ENCODE measurements around the gene MARK2. TPM values are rescaled to one million over a fixed set of nuclear protein-coding genes. Genes with fewer than 3 reads are reported as not detected.

The MARK2 gene
- total and polyA plus RNA-seq, 7 donors = 14.3 to 49.3 (median 24.6) TPM

GRCh38 chr11:63905179-63905578 is 66.3 kb downstream of the MARK2 start:
- Histone ChIP-seq H3K36me3 (peaks cover 44 to 84% (median 50%) of the 10 kb centered on the region in 4 donors), H3K4me1 (peaks cover 0 to 27% (median 24%) of the 10 kb centered on the region in 4 donors), H3K27me3 (no peaks in the 10 kb centered on the region), H3K9me3 (no peaks in the 10 kb centered on the region), H3K27ac (no peak overlapping the region), H3K4me3 (no peak overlapping the region)
- TF ChIP-seq CTCF (IDR thresholded peaks at IDR 0.05) = no peak
- no peak for TF ChIP-seq POLR2AphosphoS5 (IDR thresholded peaks at IDR 0.05)
- TF ChIP-seq EP300 (IDR thresholded peaks at IDR 0.05) = no peak
- no peak for TF ChIP-seq POLR2A (IDR thresholded peaks at IDR 0.05)
- DNase-seq = no peak
- intact Hi-C loops (cut with DNase I) = loop anchor here (5.0 kb wide), 1 partner anchor 37 kb away; no protein-coding TSS in a partner anchor
- 86 to 88% methylated on average over 6 of the region's 6 CpGs for WGBS, 2 donors

- peaks cover 35 to 75% (median 41%) of the 10 kb centered on the region in 4 donors for H3K36me3 ChIP-seq
- H3K4me1 ChIP-seq = peaks cover 0 to 27% (median 24%) of the 10 kb centered on the region in 4 donors
- no peak for DNase-seq
- intact Hi-C loops (cut with DNase I) = loop anchor here (5.0 kb wide), 1 partner anchor 36 kb away; no protein-coding TSS in a partner anchor
- TF ChIP-seq POLR2A (IDR thresholded peaks at IDR 0.05) (no peak), POLR2AphosphoS5 (IDR thresholded peaks at IDR 0.05) (no peak), CTCF (IDR thresholded peaks at IDR 0.05) (no peak), EP300 (IDR thresholded peaks at IDR 0.05) (no peak)
- H3K27ac ChIP-seq = no peak overlapping the region
- WGBS, 2 donors = 89 to 97% methylated on average over 4 of the region's 4 CpGs
- no peaks in the 10 kb centered on the region for H3K9me3 ChIP-seq
- H3K4me3 ChIP-seq = no peak overlapping the region
- H3K27me3 ChIP-seq = no peaks in the 10 kb centered on the region
Measured at GRCh38 chr11:63906087-63906486, 67.2 kb downstream of the MARK2 start.

GRCh38 chr11:63906585-63906984 is 67.7 kb downstream of the MARK2 start:
- Histone ChIP-seq H3K27ac (no peak overlapping the region), H3K4me1 (peaks cover 0 to 27% (median 24%) of the 10 kb centered on the region in 4 donors), H3K27me3 (no peaks in the 10 kb centered on the region), H3K36me3 (peaks cover 33 to 72% (median 40%) of the 10 kb centered on the region in 4 donors), H3K9me3 (no peaks in the 10 kb centered on the region), H3K4me3 (no peak overlapping the region)
- TF ChIP-seq CTCF (IDR thresholded peaks at IDR 0.05) (no peak), EP300 (IDR thresholded peaks at IDR 0.05) (no peak), POLR2AphosphoS5 (IDR thresholded peaks at IDR 0.05) (no peak), POLR2A (IDR thresholded peaks at IDR 0.05) (no peak)
- WGBS, 2 donors = 78 to 87% methylated on average over 7 of the region's 7 CpGs
- no peak for DNase-seq
- intact Hi-C loops (cut with DNase I) = loop anchor here (5.0 kb wide), 1 partner anchor 36 kb away; no protein-coding TSS in a partner anchor

GRCh38 chr11:63907063-63907462 is 68.2 kb downstream of the MARK2 start:
- Histone ChIP-seq H3K9me3 (no peaks in the 10 kb centered on the region), H3K27me3 (no peaks in the 10 kb centered on the region), H3K27ac (no peak overlapping the region), H3K36me3 (peaks cover 28 to 68% (median 38%) of the 10 kb centered on the region in 4 donors), H3K4me1 (peaks cover 0 to 27% (median 24%) of the 10 kb centered on the region in 4 donors), H3K4me3 (no peak overlapping the region)
- 80 to 85% methylated on average over 6 of the region's 6 CpGs for WGBS, 2 donors
- intact Hi-C loops (cut with DNase I) = loop anchor here (5.0 kb wide), 1 partner anchor 35 kb away; no protein-coding TSS in a partner anchor
- TF ChIP-seq CTCF (IDR thresholded peaks at IDR 0.05) (no peak), EP300 (IDR thresholded peaks at IDR 0.05) (no peak), POLR2A (IDR thresholded peaks at IDR 0.05) (no peak), POLR2AphosphoS5 (IDR thresholded peaks at IDR 0.05) (no peak)
- DNase-seq = no peak

All from sigmoid colon (tissue), 7 donors.